Right atrium auricular region (tissue), 2 donors: ENCODE measurements around the gene ZC3H11A. TPM values are rescaled to one million over a fixed set of nuclear protein-coding genes. Genes with fewer than 3 reads are reported as not detected.

Experiments
- DNase-seq: peaks from one replicate; pipeline ENCODE4 v3.0.0-alpha.2; 2019; ENCODE audit warnings: low spot score
- H3K27ac ChIP-seq, 2 donors: fragments of 200-600 bp; sonication (generic); 1 replicate in 1 of 2; 2 replicates in 1 of 2; pipeline ENCODE4 v1.5.1; 2016 to 2019
- H3K27me3 ChIP-seq, 2 donors: fragments of 200-600 bp; sonication (generic); one replicate each; pipeline versions ENCODE4 v1.5.1 to v1.6.0; 2017 to 2019
- H3K36me3 ChIP-seq: fragments of 200-600 bp; sonication (generic); one replicate; pipeline ENCODE4 v1.5.1; 2016
- H3K4me1 ChIP-seq, 2 donors: fragments of 200-600 bp; sonication (generic); one replicate each; pipeline versions ENCODE4 v1.5.1 to v1.6.0; 2017 to 2019
- H3K4me3 ChIP-seq, 2 donors: fragments of 200-600 bp; sonication (generic); 1 replicate in 1 of 2; 2 replicates in 1 of 2; pipeline ENCODE4 v1.5.1; 2017 to 2019; ENCODE audit warnings: mild to moderate bottlenecking in 1 of 2, moderate library complexity in 1 of 2
- H3K9me3 ChIP-seq, 2 donors: fragments of 200-600 bp; sonication (generic); one replicate each; pipeline ENCODE4 v1.5.1; 2019
- total RNA-seq, 2 donors: library from RNA; depleted of rRNA; stranded (reverse); fragments of >200 nt; gene quantifications; one replicate each; pipeline ENCODE4 v1.1.0, GENCODE V29; 2016
- TF ChIP-seq, protein P1 (sequence below), 2 donors: fragments of 200-600 bp; sonication (generic); IDR thresholded peaks; one replicate each; pipeline ENCODE4 v1.5.1; 2019; ENCODE audit warnings: antibody characterized with exemption in 2 of 2

ZC3H11A gene
- total RNA-seq, 2 donors from 2014 or later, result 53.1 to 56.0 TPM

DNA sequence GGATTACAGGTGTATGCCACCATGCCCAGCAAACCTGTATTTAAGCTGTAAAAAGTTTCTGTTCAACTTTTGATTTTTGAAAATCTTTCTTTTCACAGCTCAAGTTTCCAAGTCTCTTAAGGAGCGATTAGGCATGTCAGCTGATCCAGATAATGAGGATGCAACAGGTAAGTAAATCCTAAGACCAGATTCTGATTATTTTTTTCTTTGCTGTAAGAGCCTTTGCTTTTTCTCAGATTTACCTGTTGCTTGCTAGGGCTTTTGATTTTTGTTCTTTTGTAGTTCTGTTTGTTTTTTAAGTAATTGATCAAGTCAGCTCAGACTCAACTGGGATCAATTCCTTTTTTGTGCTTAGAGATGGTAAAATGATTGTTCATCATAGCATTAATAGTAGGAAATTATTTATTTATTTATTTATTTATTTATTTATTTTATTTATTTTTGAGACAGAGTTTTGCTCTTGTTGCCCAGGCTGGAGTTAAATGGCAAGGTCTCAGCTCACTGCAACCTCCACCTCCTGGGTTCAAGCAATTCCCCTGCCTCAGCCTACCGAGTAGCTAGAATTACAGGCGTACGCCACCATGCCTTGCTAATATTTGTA lies 44.9 kb downstream of the ZC3H11A start:
- H3K36me3 ChIP-seq, result peaks cover 70% of the 10 kb centered on the region
- H3K27me3 ChIP-seq, result no peaks in the 10 kb centered on the region
- H3K4me1 ChIP-seq, result no peaks in the 10 kb centered on the region
- TF ChIP-seq, protein P1, sequence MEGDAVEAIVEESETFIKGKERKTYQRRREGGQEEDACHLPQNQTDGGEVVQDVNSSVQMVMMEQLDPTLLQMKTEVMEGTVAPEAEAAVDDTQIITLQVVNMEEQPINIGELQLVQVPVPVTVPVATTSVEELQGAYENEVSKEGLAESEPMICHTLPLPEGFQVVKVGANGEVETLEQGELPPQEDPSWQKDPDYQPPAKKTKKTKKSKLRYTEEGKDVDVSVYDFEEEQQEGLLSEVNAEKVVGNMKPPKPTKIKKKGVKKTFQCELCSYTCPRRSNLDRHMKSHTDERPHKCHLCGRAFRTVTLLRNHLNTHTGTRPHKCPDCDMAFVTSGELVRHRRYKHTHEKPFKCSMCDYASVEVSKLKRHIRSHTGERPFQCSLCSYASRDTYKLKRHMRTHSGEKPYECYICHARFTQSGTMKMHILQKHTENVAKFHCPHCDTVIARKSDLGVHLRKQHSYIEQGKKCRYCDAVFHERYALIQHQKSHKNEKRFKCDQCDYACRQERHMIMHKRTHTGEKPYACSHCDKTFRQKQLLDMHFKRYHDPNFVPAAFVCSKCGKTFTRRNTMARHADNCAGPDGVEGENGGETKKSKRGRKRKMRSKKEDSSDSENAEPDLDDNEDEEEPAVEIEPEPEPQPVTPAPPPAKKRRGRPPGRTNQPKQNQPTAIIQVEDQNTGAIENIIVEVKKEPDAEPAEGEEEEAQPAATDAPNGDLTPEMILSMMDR (IDR thresholded peaks at IDR 0.05), result no peak
- no peaks in the 10 kb centered on the region for H3K9me3 ChIP-seq
- DNase-seq, result no peak
- no peak overlapping the region for H3K27ac ChIP-seq
- no peak overlapping the region for H3K4me3 ChIP-seq

DNA sequence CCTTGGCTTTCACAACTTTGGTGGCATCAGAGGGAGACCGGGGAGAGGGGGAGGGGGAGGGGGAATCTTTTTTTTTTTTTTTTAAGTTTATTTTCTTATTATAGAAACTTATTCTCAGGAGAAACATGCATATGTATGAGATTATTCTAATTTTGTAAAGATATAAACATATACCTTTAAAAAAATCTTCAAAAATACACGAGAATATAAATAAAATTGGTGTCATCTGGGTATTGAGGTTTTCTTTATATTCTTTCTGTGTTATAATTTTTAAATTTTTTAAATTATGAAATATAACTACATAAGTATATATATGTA lies 47.1 kb downstream of the ZC3H11A start:
- TF ChIP-seq, protein P1 (IDR thresholded peaks at IDR 0.05), result no peak
- no peak for DNase-seq
- Histone ChIP-seq H3K4me3 (no peak overlapping the region), H3K27ac (no peak overlapping the region), H3K9me3 (no peaks in the 10 kb centered on the region), H3K36me3 (peaks cover 69% of the 10 kb centered on the region), H3K27me3 (no peaks in the 10 kb centered on the region), H3K4me1 (no peaks in the 10 kb centered on the region)

DNA sequence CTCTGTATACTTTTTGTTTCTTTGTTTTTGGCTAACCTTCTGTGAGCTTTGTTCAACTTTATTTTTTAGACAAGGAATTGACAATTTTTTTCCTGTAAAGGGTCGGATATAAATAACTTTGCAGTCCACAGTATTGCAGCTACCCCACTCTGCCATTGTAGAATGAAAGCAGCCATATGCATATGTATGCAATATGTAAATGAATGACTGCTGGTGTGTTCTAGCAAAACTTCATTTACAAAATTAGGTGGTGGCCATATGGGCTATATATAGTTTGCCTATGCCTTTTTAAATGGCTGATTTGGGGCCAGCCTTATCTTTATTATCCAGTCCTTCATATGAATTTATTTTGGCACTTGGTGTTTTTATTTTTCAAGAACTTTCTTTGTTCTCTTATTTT lies 48.0 kb downstream of the ZC3H11A start:
- H3K27me3 ChIP-seq, result no peaks in the 10 kb centered on the region
- H3K4me1 ChIP-seq, result no peaks in the 10 kb centered on the region
- no peak overlapping the region for H3K27ac ChIP-seq
- TF ChIP-seq, protein P1 (IDR thresholded peaks at IDR 0.05), result no peak
- H3K9me3 ChIP-seq, result no peaks in the 10 kb centered on the region
- H3K36me3 ChIP-seq, result peaks cover 69% of the 10 kb centered on the region
- H3K4me3 ChIP-seq, result no peak overlapping the region
- DNase-seq, result no peak

Other genes with a start within 250 kb of the ZC3H11A start
- gene ATP2B4, start 168.8 kb upstream of the ZC3H11A start, total RNA-seq, result 100 to 1,000 TPM in 1 of 2 donors, 10 to 100 TPM in 1; 86.1 to 171 TPM
- not detected for gene LAX1, start 30.4 kb upstream of the ZC3H11A start, total RNA-seq
- 10 to 100 TPM in 1 of 2 donors, 1 to 10 TPM in 1; 8.6 to 13.4 TPM for gene ZBED6, start within 50 bp of the ZC3H11A start, total RNA-seq
- gene SNRPE, start 66.0 kb downstream of the ZC3H11A start, total RNA-seq, result 10 to 100 TPM; 23.4 to 31.0 TPM